ENCODE results near the gene CDC42BPB.

The CDC42BPB gene

GRCh38 chr14:103014466-103015228, 42.7 kb downstream of the CDC42BPB start:
- TF ChIP-seq CTCF (IDR thresholded peaks at IDR 0.05; ENCODE audit: low read length, missing control alignments) = no peak

GRCh38 chr14:103013028-103013427, 44.3 kb downstream of the CDC42BPB start:
- H3K4me3 ChIP-seq (replicated peaks; ENCODE audit: low read depth, low read length) = no peak overlapping the region

More at GRCh38 chr14:103014466-103015228, 42.7 kb downstream of the CDC42BPB start:
- DNase-seq (ENCODE audit: low read depth) = peak; percentile 38
- H3K4me3 ChIP-seq (replicated peaks; ENCODE audit: low read depth, low read length) = no peak overlapping the region

GRCh38 chr14:103009559-103009958, 47.8 kb downstream of the CDC42BPB start:
- DNase-seq (ENCODE audit: low read depth) = no peak
- TF ChIP-seq CTCF (IDR thresholded peaks at IDR 0.05; ENCODE audit: low read length, missing control alignments) = no peak

More at GRCh38 chr14:103013028-103013427, 44.3 kb downstream of the CDC42BPB start:
- no peak for TF ChIP-seq CTCF (IDR thresholded peaks at IDR 0.05; ENCODE audit: low read length, missing control alignments)
- no peak for DNase-seq (ENCODE audit: low read depth)

GRCh38 chr14:103008768-103009357, 48.5 kb downstream of the CDC42BPB start:
- TF ChIP-seq CTCF (IDR thresholded peaks at IDR 0.05; ENCODE audit: low read length, missing control alignments) = no peak
- DNase-seq (ENCODE audit: low read depth) = peak; percentile 78
- H3K4me3 ChIP-seq (replicated peaks; ENCODE audit: low read depth, low read length) = no peak overlapping the region

More at GRCh38 chr14:103009559-103009958, 47.8 kb downstream of the CDC42BPB start:
- H3K4me3 ChIP-seq (replicated peaks; ENCODE audit: low read depth, low read length) = no peak overlapping the region

GRCh38 chr14:103008126-103008525, 49.2 kb downstream of the CDC42BPB start:
- DNase-seq (ENCODE audit: low read depth) = no peak
- no peak overlapping the region for H3K4me3 ChIP-seq (replicated peaks; ENCODE audit: low read depth, low read length)
- no peak for TF ChIP-seq CTCF (IDR thresholded peaks at IDR 0.05; ENCODE audit: low read length, missing control alignments)

- H3K4me3 ChIP-seq (replicated peaks; ENCODE audit: low read depth, low read length) = no peak overlapping the region
- TF ChIP-seq CTCF (IDR thresholded peaks at IDR 0.05; ENCODE audit: low read length, missing control alignments) = no peak
- DNase-seq (ENCODE audit: low read depth) = no peak
Observed at GRCh38 chr14:103007555-103007954, 49.8 kb downstream of the CDC42BPB start.

Data from fibroblast of pulmonary artery (primary cell).